Keratinocyte (primary cell): ENCODE data around the gene STX8.

Experiments
- CTCF ChIP-seq, 3 experiments: IDR thresholded peaks in 1 of 3; conservative IDR thresholded peaks in 1 of 3; optimal IDR thresholded peaks in 1 of 3; 2 replicates in 2 of 3; 3 replicates in 1 of 3; pipeline versions ENCODE3 to v1.5.1; 2011; ENCODE audit warnings: low read length in 3 of 3, mild to moderate bottlenecking in 3 of 3, moderate library complexity in 2 of 3, control low read depth in 1 of 3, inconsistent platforms in 1 of 3; ENCODE audit not compliant: insufficient read depth in 2 of 3; ENCODE audit errors: extremely low read depth in 1 of 3
- EZH2 ChIP-seq: IDR thresholded peaks from one replicate; pipeline ENCODE4 v1.6.1; 2012; ENCODE audit warnings: inconsistent platforms, mild to moderate bottlenecking, low read length, moderate library complexity

GRCh38 chr17:9329251-9329921 lies 246.2 kb downstream of the STX8 start:
- TF ChIP-seq CTCF (optimal IDR thresholded peaks at IDR 0.05 in 1 of 3, IDR thresholded peaks at IDR 0.05 in 1 of 3, conservative IDR thresholded peaks at IDR 0.05 in 1 of 3; ENCODE audit: extremely low read depth in 1 of 3, insufficient read depth in 2 of 3, low read length in 3 of 3), result no peak
- no peak for TF ChIP-seq EZH2
